ENCODE results near the gene LINC01488. TPM values are rescaled to one million over a fixed set of nuclear protein-coding genes. Genes with fewer than 3 reads are reported as not detected.

LINC01488 gene
- total and polyA plus RNA-seq, 3 donors from 2014 or later = not detected

- H3K4me3 ChIP-seq = no peak overlapping the region
- H3K4me1 ChIP-seq = no peaks in the 10 kb centered on the region
- H3K27ac ChIP-seq = no peak overlapping the region
- no peaks in the 10 kb centered on the region for H3K27me3 ChIP-seq
- no peaks in the 10 kb centered on the region for H3K9me3 ChIP-seq
- no peak for DNase-seq
- WGBS, 2 donors = 93 to 96% methylated on average over 11 to 16 of the region's 16 CpGs
- intact Hi-C loops (cut with DNase I; ENCODE audit: low total_unique reads) = no loop called here
- H3K36me3 ChIP-seq (ENCODE audit: low read depth, missing control alignments) = no peaks in the 10 kb centered on the region
- TF ChIP-seq CTCF (IDR thresholded peaks at IDR 0.05) = no peak
- no peak for TF ChIP-seq POLR2A (IDR thresholded peaks at IDR 0.05)
These were observed 4.4 kb upstream of the LINC01488 start for GRCh38 chr11:69477086-69477485.

GRCh38 chr11:69479591-69480271 is 1.7 kb upstream of the LINC01488 start:
- Histone ChIP-seq H3K9me3 (no peaks in the 10 kb centered on the region), H3K4me3 (no peak overlapping the region), H3K36me3 (ENCODE audit: low read depth, missing control alignments) (no peaks in the 10 kb centered on the region), H3K27me3 (no peaks in the 10 kb centered on the region), H3K4me1 (no peaks in the 10 kb centered on the region), H3K27ac (no peak overlapping the region)
- intact Hi-C loops (cut with DNase I; ENCODE audit: low total_unique reads) = no loop called here
- DNase-seq = no peak
- TF ChIP-seq POLR2A (IDR thresholded peaks at IDR 0.05) = no peak
- no peak for TF ChIP-seq CTCF (IDR thresholded peaks at IDR 0.05)
- WGBS, 2 donors = 80 to 89% methylated on average over 6 to 19 of the region's 19 CpGs

GRCh38 chr11:69480547-69481392 is 693 bp upstream of the LINC01488 start:
- intact Hi-C loops (cut with DNase I; ENCODE audit: low total_unique reads) = no loop called here
- TF ChIP-seq POLR2A (IDR thresholded peaks at IDR 0.05) (no peak), CTCF (IDR thresholded peaks at IDR 0.05) (no peak)
- Histone ChIP-seq H3K4me3 (no peak overlapping the region), H3K36me3 (ENCODE audit: low read depth, missing control alignments) (no peaks in the 10 kb centered on the region), H3K9me3 (no peaks in the 10 kb centered on the region), H3K27ac (no peak overlapping the region), H3K4me1 (no peaks in the 10 kb centered on the region), H3K27me3 (no peaks in the 10 kb centered on the region)
- 62 to 70% methylated on average over 9 to 13 of the region's 13 CpGs for WGBS, 2 donors
- peak; percentile 20 for DNase-seq

- no peak for TF ChIP-seq POLR2A (IDR thresholded peaks at IDR 0.05)
- 92 to 93% methylated on average over 2 of the region's 2 CpGs for WGBS, 2 donors
- H3K4me3 ChIP-seq = no peak overlapping the region
- no peak overlapping the region for H3K27ac ChIP-seq
- intact Hi-C loops (cut with DNase I; ENCODE audit: low total_unique reads) = no loop called here
- H3K27me3 ChIP-seq = no peaks in the 10 kb centered on the region
- no peaks in the 10 kb centered on the region for H3K9me3 ChIP-seq
- DNase-seq = no peak
- no peaks in the 10 kb centered on the region for H3K36me3 ChIP-seq (ENCODE audit: low read depth, missing control alignments)
- H3K4me1 ChIP-seq = no peaks in the 10 kb centered on the region
These were observed 859 bp downstream of the LINC01488 start for GRCh38 chr11:69482322-69482721.

- no peak overlapping the region for H3K4me3 ChIP-seq
- no peak overlapping the region for H3K27ac ChIP-seq
- no peaks in the 10 kb centered on the region for H3K27me3 ChIP-seq
- DNase-seq = no peak
- intact Hi-C loops (cut with DNase I; ENCODE audit: low total_unique reads) = no loop called here
- 90 to 95% methylated on average over 3 of the region's 3 CpGs for WGBS, 2 donors
- H3K9me3 ChIP-seq = no peaks in the 10 kb centered on the region
- H3K4me1 ChIP-seq = no peaks in the 10 kb centered on the region
- no peaks in the 10 kb centered on the region for H3K36me3 ChIP-seq (ENCODE audit: low read depth, missing control alignments)
- no peak for TF ChIP-seq CTCF (IDR thresholded peaks at IDR 0.05)
- no peak for TF ChIP-seq POLR2A (IDR thresholded peaks at IDR 0.05)
These were observed 1.7 kb downstream of the LINC01488 start for GRCh38 chr11:69483170-69483569.
